ENCODE data around the gene PALM. TPM values are rescaled to one million over a fixed set of nuclear protein-coding genes. Genes with fewer than 3 reads are reported as not detected.

The PALM gene
- total RNA-seq, 1 experiment from 2014 or later: not detected

DNA sequence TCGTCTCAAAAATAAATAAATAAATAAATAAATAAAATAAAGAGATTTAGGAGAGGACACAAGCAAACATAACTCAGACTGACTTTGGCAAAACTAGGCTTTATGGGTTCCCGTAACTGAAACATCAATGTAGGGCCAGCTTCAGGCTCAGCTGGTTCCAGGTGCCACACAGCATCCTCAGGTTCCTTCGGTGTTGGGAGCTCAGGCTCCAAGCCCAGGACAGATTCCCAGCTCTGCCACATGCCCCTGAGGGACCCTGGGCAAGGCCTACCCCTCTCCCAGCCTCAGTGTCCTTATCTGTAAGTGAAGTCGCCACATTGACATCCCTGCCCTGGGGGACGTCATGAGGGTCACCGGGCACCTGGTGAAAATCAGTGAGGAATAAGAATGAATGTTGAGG, 60.9 kb downstream of the PALM start:
- H3K27ac ChIP-seq: no peak overlapping the region
- H3K36me3 ChIP-seq: no peaks in the 10 kb centered on the region
- no peaks in the 10 kb centered on the region for H3K9me3 ChIP-seq (replicated peaks)

DNA sequence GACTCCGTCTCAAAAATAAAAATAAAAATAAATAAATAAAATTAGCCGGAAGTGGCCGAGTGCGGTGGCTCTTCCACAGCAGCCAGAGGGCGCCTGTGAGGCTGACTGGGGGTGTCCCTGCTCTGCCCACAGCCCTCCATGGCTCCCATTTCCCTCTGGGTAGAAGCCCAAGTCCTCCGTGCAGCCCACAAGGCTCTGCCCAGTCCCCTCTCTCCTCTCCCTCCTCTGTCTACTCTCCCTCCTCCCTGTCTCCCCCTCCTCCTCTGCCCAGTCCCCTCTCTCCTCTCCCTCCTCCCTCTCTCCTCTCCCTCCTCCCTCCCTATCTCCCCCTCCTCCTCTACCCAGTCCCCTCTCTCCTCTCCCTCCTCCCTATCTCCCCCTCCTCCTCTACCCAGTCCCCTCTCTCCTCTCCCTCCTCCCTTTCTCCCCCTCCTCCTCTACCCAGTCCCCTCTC, 62.6 kb downstream of the PALM start:
- DNase-seq (ENCODE audit: low read depth in 1 of 2, low spot score in 2 of 2): peak; percentile 48 to 81
- Histone ChIP-seq H3K4me3 (no peak overlapping the region), H3K4me1 (replicated peaks) (peaks cover 26% of the 10 kb centered on the region), H3K27me3 (replicated peaks) (no peaks in the 10 kb centered on the region), H3K27ac (no peak overlapping the region), H3K36me3 (no peaks in the 10 kb centered on the region), H3K9me3 (replicated peaks) (no peaks in the 10 kb centered on the region)

More for the DNA sequence above, 60.9 kb downstream of the PALM start:
- Histone ChIP-seq H3K27me3 (replicated peaks) (no peaks in the 10 kb centered on the region), H3K4me1 (replicated peaks) (peaks cover 26% of the 10 kb centered on the region), H3K4me3 (no peak overlapping the region)
- DNase-seq (ENCODE audit: low read depth in 1 of 2, low spot score in 2 of 2): no peak

DNA sequence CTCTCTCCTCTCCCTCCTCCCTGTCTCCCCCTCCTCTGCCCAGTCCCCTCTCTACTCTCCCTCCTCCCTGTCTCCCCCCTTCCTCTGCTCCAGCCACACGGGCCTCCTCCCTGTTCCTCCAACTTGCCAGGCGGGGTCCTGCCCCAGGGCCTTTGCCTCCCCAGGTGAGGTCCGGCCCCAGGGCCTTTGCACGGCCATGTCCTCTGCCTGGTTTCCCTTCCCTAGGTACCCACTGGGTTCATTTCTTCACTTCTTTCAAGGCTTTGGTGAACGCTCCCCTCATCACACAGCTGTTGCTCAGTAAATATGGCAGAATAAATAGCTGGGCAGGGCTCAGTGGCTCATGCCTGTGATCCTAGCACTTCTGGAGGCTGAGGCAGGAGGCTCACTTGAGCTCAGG, 63.3 kb downstream of the PALM start:
- Histone ChIP-seq H3K9me3 (replicated peaks) (no peaks in the 10 kb centered on the region), H3K4me3 (no peak overlapping the region), H3K27ac (no peak overlapping the region), H3K4me1 (replicated peaks) (peaks cover 26% of the 10 kb centered on the region), H3K27me3 (replicated peaks) (no peaks in the 10 kb centered on the region), H3K36me3 (0 out of 2 replicates have a peak, but pooled peaks cover 3% of the 10 kb centered on the region)
- DNase-seq (ENCODE audit: low read depth in 1 of 2, low spot score in 2 of 2): no peak

DNA sequence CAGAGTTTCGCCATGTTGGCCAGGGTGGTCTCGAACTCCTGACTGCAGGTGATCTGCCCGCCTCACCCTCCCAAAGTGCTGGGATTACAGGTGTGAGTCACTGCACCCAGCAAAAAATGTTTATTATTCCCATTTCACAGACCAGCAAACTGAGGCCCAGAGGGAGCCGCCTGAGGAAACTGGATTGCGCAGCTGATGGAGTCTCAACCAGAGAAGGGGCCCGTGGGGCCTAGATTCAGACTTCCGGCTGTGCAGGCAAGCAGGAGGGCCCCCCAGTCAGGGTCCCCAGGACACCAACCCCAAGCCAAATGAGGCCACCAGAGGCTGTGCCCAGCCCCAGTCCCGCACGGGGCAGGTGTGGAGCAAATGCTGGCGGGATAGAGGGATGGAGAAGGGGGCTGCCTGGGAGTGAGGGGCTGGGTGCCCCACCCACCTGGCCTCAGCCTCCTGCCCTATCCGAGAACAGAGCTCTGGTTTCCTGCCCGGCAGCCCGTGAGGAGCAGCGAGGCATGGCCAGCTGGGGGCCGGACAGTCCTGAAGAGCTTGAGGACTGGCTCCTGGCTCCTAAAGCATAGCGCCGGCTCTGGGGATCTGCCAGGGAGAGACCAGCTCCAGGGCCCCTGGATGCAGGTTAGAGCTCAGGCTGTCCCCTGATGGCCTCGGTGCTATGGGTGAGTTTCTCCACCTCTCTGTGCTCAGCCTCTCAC, 64.1 kb downstream of the PALM start:
- DNase-seq (ENCODE audit: low read depth in 1 of 2, low spot score in 2 of 2): no peak
- Histone ChIP-seq H3K27ac (no peak overlapping the region), H3K36me3 (0 out of 2 replicates have a peak, but pooled peaks cover 3% of the 10 kb centered on the region), H3K4me1 (replicated peaks) (peaks cover 26% of the 10 kb centered on the region), H3K9me3 (replicated peaks) (no peaks in the 10 kb centered on the region), H3K27me3 (replicated peaks) (no peaks in the 10 kb centered on the region), H3K4me3 (no peak overlapping the region)

DNA sequence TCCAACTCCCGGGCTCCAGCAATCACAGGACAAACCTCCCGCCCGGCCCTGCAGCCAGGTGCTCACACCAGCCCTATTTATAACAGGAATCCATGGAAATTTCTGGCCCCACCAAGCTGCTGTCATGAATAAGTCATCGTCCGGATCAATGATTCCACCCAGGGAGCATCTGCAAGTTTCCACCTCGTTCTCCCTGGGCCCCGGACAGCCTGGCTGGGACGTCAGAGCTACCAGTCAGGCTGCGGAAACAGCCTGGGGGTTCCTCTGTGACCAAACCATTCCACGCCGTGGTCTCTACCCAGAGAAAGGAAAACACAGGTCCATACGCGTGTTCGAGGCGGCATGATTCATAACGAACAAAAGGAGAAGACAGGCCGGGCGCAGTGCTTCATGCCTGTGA, 67.8 kb downstream of the PALM start:
- H3K4me3 ChIP-seq: no peak overlapping the region
- peaks cover 15% of the 10 kb centered on the region; the same call in 1 of the 2 replicates for H3K36me3 ChIP-seq
- H3K27me3 ChIP-seq (replicated peaks): no peaks in the 10 kb centered on the region
- peaks cover 36% of the 10 kb centered on the region for H3K4me1 ChIP-seq (replicated peaks)
- H3K27ac ChIP-seq: no peak overlapping the region
- no peaks in the 10 kb centered on the region for H3K9me3 ChIP-seq (replicated peaks)
- DNase-seq (ENCODE audit: low read depth in 1 of 2, low spot score in 2 of 2): no peak

DNA sequence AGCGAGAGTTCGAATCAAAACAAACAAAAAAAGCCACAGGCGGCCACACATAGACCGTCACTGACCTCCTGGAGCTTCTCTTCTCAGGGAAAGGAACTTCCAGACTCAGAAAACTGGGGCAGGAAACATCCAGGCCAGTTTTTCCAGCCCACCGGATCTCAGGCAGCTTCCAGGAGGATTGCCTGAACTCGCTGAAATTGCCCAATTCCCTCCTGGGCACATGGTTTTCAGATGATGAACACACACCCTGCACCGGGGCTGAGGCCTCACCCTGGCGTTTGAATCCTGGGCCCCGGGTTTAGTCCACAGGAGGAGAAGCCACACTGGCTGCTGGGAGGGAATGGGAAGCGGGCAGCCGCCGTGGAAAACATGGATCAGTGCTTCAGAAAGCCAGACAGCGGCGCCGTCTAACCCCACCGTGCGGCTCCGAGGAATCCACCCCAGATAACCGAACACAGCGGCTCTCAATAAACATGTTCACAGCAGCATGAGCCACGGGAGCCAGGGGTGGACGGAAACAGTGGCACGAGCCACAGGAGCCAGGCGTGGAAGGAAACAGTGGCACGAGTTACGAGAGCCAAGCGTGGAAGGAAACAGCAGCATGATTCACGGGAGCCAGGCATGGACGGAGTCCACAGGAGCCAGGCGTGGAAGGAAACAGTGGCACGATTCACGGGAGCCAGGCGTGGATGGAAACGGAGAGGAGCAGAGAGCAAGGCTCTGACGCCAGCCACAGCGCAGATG, 70.3 kb downstream of the PALM start:
- peak; percentile 93 to 95 for DNase-seq (ENCODE audit: low read depth in 1 of 2, low spot score in 2 of 2)
- Histone ChIP-seq H3K27me3 (replicated peaks) (no peaks in the 10 kb centered on the region), H3K4me1 (replicated peaks) (peaks cover 59% of the 10 kb centered on the region), H3K4me3 (peak overlapping the region; percentile 12; the same call in 1 of the 2 replicates), H3K9me3 (replicated peaks) (no peaks in the 10 kb centered on the region), H3K36me3 (peaks cover 19% of the 10 kb centered on the region; the same call in 1 of the 2 replicates), H3K27ac (peak overlapping the region; percentile 68)

DNA sequence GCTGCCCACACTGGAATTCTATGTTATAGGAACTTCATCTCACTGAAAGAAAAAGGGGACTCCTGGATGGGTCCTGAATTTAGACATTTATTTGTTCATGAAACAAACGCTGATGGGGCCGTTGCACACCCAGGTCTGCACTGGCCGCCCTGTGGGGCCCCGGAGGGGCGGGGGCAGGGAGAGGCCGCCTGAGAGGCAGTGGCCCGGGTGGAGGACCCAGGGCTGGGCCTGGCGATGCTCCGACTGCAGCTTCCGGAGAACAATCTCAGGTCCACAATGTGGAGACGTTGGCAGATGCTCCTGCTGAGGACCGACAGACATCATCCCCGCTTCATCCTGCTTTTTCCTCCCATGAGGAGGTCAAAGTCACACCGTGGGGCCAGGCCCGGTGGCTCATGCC, 72.2 kb downstream of the PALM start:
- Histone ChIP-seq H3K27me3 (replicated peaks) (no peaks in the 10 kb centered on the region), H3K4me1 (replicated peaks) (peaks cover 67% of the 10 kb centered on the region), H3K36me3 (peaks cover 34% of the 10 kb centered on the region), H3K9me3 (replicated peaks) (no peaks in the 10 kb centered on the region), H3K4me3 (peak overlapping the region; percentile 47), H3K27ac (peak overlapping the region; percentile 95)
- peak in 1 of 2 experiments; percentile 51 for DNase-seq (ENCODE audit: low read depth in 1 of 2, low spot score in 2 of 2)

DNA sequence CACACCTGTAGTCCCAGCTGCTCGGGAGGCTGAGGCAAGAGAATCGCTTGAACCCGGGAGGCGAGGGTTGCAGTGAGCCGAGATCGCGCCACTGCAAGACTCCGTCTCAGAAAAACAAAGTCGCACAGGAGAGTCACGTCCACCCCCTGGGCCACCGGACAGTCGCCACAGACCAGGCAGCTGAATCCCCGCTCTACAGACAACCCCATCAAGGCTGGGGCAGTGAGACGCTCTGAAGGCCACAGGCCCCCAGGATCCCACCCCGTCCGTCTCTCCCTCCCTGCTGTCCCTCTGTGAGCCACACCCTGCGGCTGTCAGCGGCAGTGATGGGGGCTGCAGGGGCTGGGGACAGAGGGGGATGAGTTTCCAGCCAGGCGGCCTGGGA, 73.1 kb downstream of the PALM start:
- H3K27ac ChIP-seq: peak overlapping the region; percentile 95
- H3K4me3 ChIP-seq: peak overlapping the region; percentile 47
- no peaks in the 10 kb centered on the region for H3K27me3 ChIP-seq (replicated peaks)

DNA sequence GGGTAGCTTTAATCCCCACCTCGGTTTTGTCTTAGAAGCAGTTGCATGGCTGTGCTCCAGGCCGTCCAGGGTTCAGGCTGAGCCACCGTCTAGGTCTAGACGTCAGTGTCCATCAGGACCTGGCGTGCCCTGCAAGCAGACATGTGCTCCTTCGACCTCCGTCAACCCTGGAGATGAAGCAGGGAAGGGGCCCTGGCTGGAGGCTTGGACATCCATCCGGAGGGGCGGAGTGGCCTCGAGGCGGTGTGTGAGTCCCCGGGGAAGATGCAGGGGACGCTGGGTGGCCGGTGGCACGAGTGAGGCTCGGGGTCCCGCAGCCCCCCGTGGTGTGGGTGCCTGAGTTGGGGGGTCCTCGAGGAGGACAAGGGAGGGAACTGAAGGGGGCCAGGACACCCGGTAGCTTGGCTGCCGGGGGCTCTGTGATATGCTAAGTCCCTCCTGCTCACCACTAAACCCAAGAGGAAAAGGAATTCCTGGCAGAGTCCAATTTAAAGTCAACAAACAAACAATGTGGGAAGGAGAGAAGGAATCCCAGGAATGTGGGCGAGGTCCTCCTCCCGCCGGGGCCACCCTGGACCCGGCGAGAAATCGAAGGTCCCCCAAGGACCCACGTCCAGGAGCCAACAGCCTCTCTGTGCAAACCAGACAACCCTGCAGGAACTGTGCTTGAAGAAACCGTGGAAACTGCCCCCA, 73.6 kb downstream of the PALM start:
- H3K36me3 ChIP-seq: peaks cover 42% of the 10 kb centered on the region
- H3K9me3 ChIP-seq (replicated peaks): no peaks in the 10 kb centered on the region
- H3K27me3 ChIP-seq (replicated peaks): no peaks in the 10 kb centered on the region
- H3K4me3 ChIP-seq: peak overlapping the region; percentile 47
- H3K4me1 ChIP-seq (replicated peaks): peaks cover 70% of the 10 kb centered on the region
- peak overlapping the region; percentile 95 for H3K27ac ChIP-seq
- DNase-seq (ENCODE audit: low read depth in 1 of 2, low spot score in 2 of 2): peak; percentile 92 to 99

More for the DNA sequence above, 73.1 kb downstream of the PALM start:
- Histone ChIP-seq H3K4me1 (replicated peaks) (peaks cover 67% of the 10 kb centered on the region), H3K9me3 (replicated peaks) (no peaks in the 10 kb centered on the region), H3K36me3 (peaks cover 37% of the 10 kb centered on the region)
- DNase-seq (ENCODE audit: low read depth in 1 of 2, low spot score in 2 of 2): no peak

DNA sequence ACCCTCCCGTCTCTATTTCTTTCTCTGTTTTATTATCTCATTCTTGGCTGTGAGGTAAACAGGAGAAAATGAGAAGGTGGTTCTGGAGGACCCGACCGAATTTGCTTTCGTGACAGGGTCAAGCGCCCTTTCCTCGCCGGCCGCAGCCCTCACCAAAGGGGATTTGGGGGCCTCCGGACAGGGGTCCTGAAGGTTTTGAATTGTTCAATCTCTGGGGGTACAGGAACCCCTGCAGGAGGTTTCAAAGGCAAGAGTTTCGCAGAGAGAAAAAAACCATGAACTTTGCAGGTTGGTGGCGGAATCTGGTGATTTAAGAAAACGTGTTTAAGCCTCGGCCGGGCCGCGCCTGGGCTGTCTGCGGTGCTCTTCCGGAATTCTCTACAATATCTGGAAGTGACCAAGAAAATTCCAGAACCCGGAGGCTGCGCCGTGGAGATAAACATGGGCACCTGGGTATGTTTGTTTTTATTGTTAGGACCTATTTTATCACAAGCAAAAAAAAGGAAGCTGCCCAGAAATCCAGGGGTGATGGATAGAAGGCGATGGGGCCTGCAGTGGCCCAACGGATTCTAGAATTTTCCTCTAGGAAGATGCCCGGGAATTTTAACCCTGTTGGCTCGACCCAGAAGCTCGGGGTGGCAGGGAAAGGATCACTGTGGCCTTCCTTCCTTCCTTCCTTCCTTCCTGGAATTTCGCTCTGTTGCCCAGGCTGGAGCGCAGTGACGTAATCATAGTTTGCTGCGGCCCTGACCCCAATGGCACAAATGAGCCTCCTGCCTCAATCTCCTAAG, 74.3 kb downstream of the PALM start:
- peak overlapping the region; percentile 47 for H3K4me3 ChIP-seq
- DNase-seq (ENCODE audit: low read depth in 1 of 2, low spot score in 2 of 2): peak; percentile 73 to 84
- H3K9me3 ChIP-seq (replicated peaks): no peaks in the 10 kb centered on the region
- peaks cover 49% of the 10 kb centered on the region for H3K36me3 ChIP-seq
- H3K27ac ChIP-seq: peak overlapping the region; percentile 95
- H3K4me1 ChIP-seq (replicated peaks): peaks cover 74% of the 10 kb centered on the region
- no peaks in the 10 kb centered on the region for H3K27me3 ChIP-seq (replicated peaks)

DNA sequence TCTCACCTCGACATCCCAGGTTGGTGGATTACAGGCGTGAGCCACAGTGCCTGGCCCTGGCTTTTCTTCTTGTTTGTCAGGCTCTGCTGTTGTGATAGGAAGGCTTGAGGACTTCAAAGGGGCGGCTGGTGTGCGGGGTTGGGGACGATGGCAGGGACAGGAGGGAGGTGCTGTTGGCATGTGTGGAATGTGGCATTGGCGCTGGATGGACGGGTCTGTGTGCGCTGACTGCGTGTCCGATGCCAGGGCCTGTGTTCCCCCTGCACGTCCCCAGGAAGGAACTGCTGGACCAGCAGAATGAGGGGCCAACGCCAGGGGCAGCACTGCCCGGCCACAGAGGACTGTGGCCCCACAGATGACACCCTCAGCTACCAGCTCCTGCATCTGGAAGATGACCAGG, 75.8 kb downstream of the PALM start:
- Histone ChIP-seq H3K27ac (peak overlapping the region; percentile 95; the same call in 1 of the 2 replicates), H3K4me3 (peak overlapping the region; percentile 47), H3K36me3 (peaks cover 56% of the 10 kb centered on the region), H3K27me3 (replicated peaks) (no peaks in the 10 kb centered on the region), H3K4me1 (replicated peaks) (peaks cover 74% of the 10 kb centered on the region), H3K9me3 (replicated peaks) (no peaks in the 10 kb centered on the region)
- DNase-seq (ENCODE audit: low read depth in 1 of 2, low spot score in 2 of 2): peak in 1 of 2 experiments; percentile 35

DNA sequence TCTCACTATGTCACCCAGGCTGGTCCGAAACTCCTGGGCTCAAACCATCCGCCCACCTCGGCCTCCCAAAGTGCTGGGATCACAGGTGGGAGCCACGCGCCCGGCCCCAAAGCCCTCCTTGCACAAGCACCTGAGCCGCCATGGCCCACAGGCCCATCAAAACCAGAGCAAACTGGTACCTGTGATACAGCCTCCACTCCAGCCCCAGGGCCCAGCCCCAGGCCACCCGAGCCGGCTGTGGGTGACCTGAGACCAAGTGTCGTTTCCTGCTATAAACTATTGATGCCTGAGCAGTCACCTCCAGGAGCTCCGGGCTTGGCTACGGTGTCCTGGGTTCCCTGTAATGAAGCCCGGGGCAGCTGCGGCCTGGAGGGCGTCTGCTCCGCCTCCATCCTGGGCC, 78.8 kb downstream of the PALM start:
- Histone ChIP-seq H3K27me3 (replicated peaks) (no peaks in the 10 kb centered on the region), H3K27ac (no peak overlapping the region; the same call in 1 of the 2 replicates), H3K9me3 (replicated peaks) (no peaks in the 10 kb centered on the region), H3K36me3 (peaks cover 64% of the 10 kb centered on the region), H3K4me1 (replicated peaks) (peaks cover 76% of the 10 kb centered on the region), H3K4me3 (no peak overlapping the region)
- DNase-seq (ENCODE audit: low read depth in 1 of 2, low spot score in 2 of 2): no peak

DNA sequence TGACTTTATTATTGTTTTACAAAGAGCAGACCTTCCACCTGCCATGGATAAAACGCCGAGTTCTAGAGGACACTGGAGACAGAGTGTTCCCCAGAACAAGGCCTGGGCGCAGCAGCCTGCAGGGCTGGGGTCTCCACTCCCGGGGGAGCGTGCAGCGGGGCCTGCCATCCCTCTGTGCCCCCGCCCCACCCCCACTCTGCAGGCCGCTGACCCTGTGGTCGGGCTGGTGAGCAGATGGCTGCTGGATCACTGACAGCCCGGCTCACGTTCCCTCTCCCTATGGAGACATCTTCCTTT, 79.9 kb downstream of the PALM start:
- DNase-seq (ENCODE audit: low read depth in 1 of 2, low spot score in 2 of 2): no peak
- peaks cover 64% of the 10 kb centered on the region for H3K36me3 ChIP-seq
- H3K9me3 ChIP-seq (replicated peaks): no peaks in the 10 kb centered on the region
- H3K27me3 ChIP-seq (replicated peaks): no peaks in the 10 kb centered on the region
- H3K27ac ChIP-seq: peak overlapping the region; percentile 41
- no peak overlapping the region for H3K4me3 ChIP-seq
- peaks cover 71% of the 10 kb centered on the region for H3K4me1 ChIP-seq (replicated peaks)
